A549 (cell line): Measurements from ENCODE around the gene PNKP. TPM values are rescaled to one million over a fixed set of nuclear protein-coding genes. Genes with fewer than 3 reads are reported as not detected.

Experiments
- ATAC-seq, 2 experiments: fragments of 200-7000 bp in 1 of 2; fragments of >200 bp in 1 of 2; cut with Nextera tagmentation in 1 of 2; cut with Tn5 transposase in 1 of 2; 3 replicates each; pipeline versions ENCODE4 v1.8.0 to v1.9.1; 2018 to 2020; ENCODE audit warnings: mild to moderate bottlenecking in 1 of 2, moderate library complexity in 1 of 2
- CTCF ChIA-PET: fragments of 300-600 bp; sonication (Branson Sonifier 250); formaldehyde crosslinking; extraction: SDS; loops from one replicate; lab custom pipeline; 2021; ENCODE audit warnings: antibody characterized with exemption, inconsistent platforms; lab: Yijun Ruan, JAX
- POLR2A ChIA-PET: fragments of 350-600 bp; formaldehyde crosslinking; extraction: SDS; loops from one replicate; lab custom pipeline; 2021; ENCODE audit warnings: antibody characterized with exemption, inconsistent platforms; lab: Yijun Ruan, JAX
- DNase-seq, 2 experiments: peaks; one replicate each; pipeline versions ENCODE4 v3.0.0 to v3.0.0-alpha.2; 2011 to 2016; ENCODE audit warnings: low read depth in 1 of 2, low spot score in 1 of 2
- FAIRE-seq: peaks from 2 replicates; lab custom pipeline; 2011; peaks lifted over from hg19 to GRCh38; lab: Jason Lieb, UNC
- H3K27ac ChIP-seq, 2 experiments: fragments of >200 bp; sonication (Bioruptor Twin); formaldehyde crosslinking; 3 replicates each; pipeline ENCODE4 v1.5.1; 2016 to 2017
- H3K4me1 ChIP-seq: fragments of >200 bp; sonication (Bioruptor Twin); formaldehyde crosslinking; 3 replicates; pipeline ENCODE4 v1.6.1; 2016
- H3K4me2 ChIP-seq: fragments of >200 bp; sonication (Bioruptor Twin); formaldehyde crosslinking; 3 replicates; pipeline ENCODE4 v1.6.1; 2016
- H3K4me3 ChIP-seq: fragments of >200 bp; sonication (Bioruptor Twin); formaldehyde crosslinking; 3 replicates; pipeline ENCODE4 v1.5.1; 2016
- H3K9me3 ChIP-seq: fragments of >200 bp; sonication (Bioruptor Twin); formaldehyde crosslinking; 3 replicates; pipeline ENCODE4 v1.6.1; 2016
- BHLHE40 ChIP-seq: IDR thresholded peaks from 2 replicates; pipeline ENCODE4 v1.6.1; 2012; ENCODE audit warnings: low read depth, low read length, inconsistent platforms
- CHD2 ChIP-seq: fragments of 150-350 bp; IDR thresholded peaks from 2 replicates; pipeline ENCODE4 v1.6.1; 2014; ENCODE audit warnings: low read length; ENCODE audit not compliant: partially characterized antibody
- CHD4 ChIP-seq: fragments of 200-600 bp; sonication (generic); IDR thresholded peaks from 2 replicates; pipeline ENCODE4 v1.6.1; 2016; ENCODE audit warnings: antibody characterized with exemption, mild to moderate bottlenecking, borderline replicate concordance
- EHMT2 ChIP-seq: fragments of 200-600 bp; sonication (generic); IDR thresholded peaks from 2 replicates; pipeline ENCODE4 v1.6.1; 2016; ENCODE audit warnings: antibody characterized with exemption, low read depth, mild to moderate bottlenecking, moderate library complexity
- ELK1 ChIP-seq: fragments of 150-350 bp; IDR thresholded peaks from 2 replicates; pipeline ENCODE4 v1.6.1; 2014; ENCODE audit warnings: low read depth, mild to moderate bottlenecking, low read length
- FOSB ChIP-seq: fragments of 250-450 bp; sonication (Bioruptor Pico); IDR thresholded peaks from 2 replicates; pipeline ENCODE4 v1.5.0; 2020; ENCODE audit warnings: mild to moderate bottlenecking, moderate library complexity
- FOSL2 ChIP-seq, 2 experiments: fragments of 450-650 bp in 1 of 2; fragments of >200 bp in 1 of 2; sonication (Bioruptor Twin) in 1 of 2; formaldehyde crosslinking; IDR thresholded peaks; 2 replicates each; pipeline versions ENCODE4 v1.5.0 to v1.6.1; 2016 to 2020; ENCODE audit warnings: mild to moderate bottlenecking in 1 of 2, moderate library complexity in 1 of 2
- FOXS1 ChIP-seq: fragments of 250-450 bp; sonication (Bioruptor Pico); IDR thresholded peaks from 2 replicates; pipeline ENCODE4 v1.5.0; 2020; ENCODE audit warnings: mild to moderate bottlenecking, moderate library complexity
- HEYL ChIP-seq: fragments of 250-450 bp; sonication (Bioruptor Pico); IDR thresholded peaks from 2 replicates; pipeline ENCODE4 v1.8.0; 2021; ENCODE audit warnings: mild to moderate bottlenecking, moderate library complexity
- HOXA7 ChIP-seq: fragments of 250-450 bp; sonication (Bioruptor Pico); IDR thresholded peaks from 2 replicates; pipeline ENCODE4 v1.5.0; 2020; ENCODE audit warnings: mild to moderate bottlenecking, moderate library complexity
- HOXB13 ChIP-seq: fragments of 250-450 bp; sonication (Bioruptor Pico); IDR thresholded peaks from 2 replicates; pipeline ENCODE4 v1.5.0; 2020; ENCODE audit warnings: low read depth, mild to moderate bottlenecking, moderate library complexity
- HOXB5 ChIP-seq: fragments of 250-450 bp; sonication (Bioruptor Pico); IDR thresholded peaks from 2 replicates; pipeline ENCODE4 v1.5.0; 2020; ENCODE audit warnings: mild to moderate bottlenecking, moderate library complexity
- JUNB ChIP-seq: fragments of >200 bp; sonication (Bioruptor Twin); formaldehyde crosslinking; IDR thresholded peaks from 2 replicates; pipeline ENCODE4 v1.6.1; 2016
- KDM5A ChIP-seq: fragments of 200-600 bp; sonication (generic); IDR thresholded peaks from 2 replicates; pipeline ENCODE4 v1.6.1; 2016; ENCODE audit warnings: antibody characterized with exemption, mild to moderate bottlenecking
- MAFK ChIP-seq: fragments of 450-650 bp; IDR thresholded peaks from 2 replicates; pipeline ENCODE4 v1.6.1; 2014; ENCODE audit not compliant: partially characterized antibody
- NFE2L2 ChIP-seq: fragments of 150-350 bp; conservative IDR thresholded peaks from 2 replicates; pipeline ENCODE4 v1.6.1; 2014; ENCODE audit warnings: low read length
- PHF8 ChIP-seq: fragments of 200-600 bp; sonication (generic); IDR thresholded peaks from 2 replicates; pipeline ENCODE4 v1.6.1; 2016; ENCODE audit warnings: low read depth, mild to moderate bottlenecking, antibody characterized with exemption, moderate library complexity, borderline replicate concordance
- POLR2A ChIP-seq: IDR thresholded peaks from 2 replicates; pipeline ENCODE4 v1.6.1; 2012; ENCODE audit warnings: mild to moderate bottlenecking, low read length
- TFCP2L1 ChIP-seq: fragments of 250-450 bp; sonication (Bioruptor Pico); IDR thresholded peaks from 2 replicates; pipeline ENCODE4 v1.5.0; 2021; ENCODE audit warnings: mild to moderate bottlenecking
- WGBS: methylation state at CpG from one replicate; pipeline ENCODE4 v1.1.6; 2017; ENCODE audit errors: missing lambda C conversion rate; 5-methylcytosine and 5-hydroxymethylcytosine counted together
- polyA plus RNA-seq, 4 experiments: library from polyadenylated mRNA; depleted of rRNA in 3 of 4; stranded (reverse); fragments of >200 nt; fragmentation: RNase III in 1 of 4; extraction: RNeasy Plus Mini Kit Qiagen cat#74134 plus additional on column Dnase treatment in 1 of 4; gene quantifications; 2 replicates in 3 of 4; 3 replicates in 1 of 4; pipeline ENCODE4 v1.2.3, GENCODE V29; 2011 to 2017
- TF ChIP-seq, protein P1 (sequence below): fragments of >200 bp; sonication (Bioruptor Twin); formaldehyde crosslinking; IDR thresholded peaks from 3 replicates; pipeline ENCODE4 v1.6.1; 2016
- TF ChIP-seq, protein P2 (sequence below): fragments of 250-450 bp; sonication (Bioruptor Pico); IDR thresholded peaks from 2 replicates; pipeline ENCODE4 v1.5.0; 2021; ENCODE audit warnings: mild to moderate bottlenecking, moderate library complexity, borderline replicate concordance

PNKP gene
- polyA plus RNA-seq, 2 of the 4 experiments (the other 2 are of a cell fraction) = 23.3 to 71.2 TPM

DNA sequence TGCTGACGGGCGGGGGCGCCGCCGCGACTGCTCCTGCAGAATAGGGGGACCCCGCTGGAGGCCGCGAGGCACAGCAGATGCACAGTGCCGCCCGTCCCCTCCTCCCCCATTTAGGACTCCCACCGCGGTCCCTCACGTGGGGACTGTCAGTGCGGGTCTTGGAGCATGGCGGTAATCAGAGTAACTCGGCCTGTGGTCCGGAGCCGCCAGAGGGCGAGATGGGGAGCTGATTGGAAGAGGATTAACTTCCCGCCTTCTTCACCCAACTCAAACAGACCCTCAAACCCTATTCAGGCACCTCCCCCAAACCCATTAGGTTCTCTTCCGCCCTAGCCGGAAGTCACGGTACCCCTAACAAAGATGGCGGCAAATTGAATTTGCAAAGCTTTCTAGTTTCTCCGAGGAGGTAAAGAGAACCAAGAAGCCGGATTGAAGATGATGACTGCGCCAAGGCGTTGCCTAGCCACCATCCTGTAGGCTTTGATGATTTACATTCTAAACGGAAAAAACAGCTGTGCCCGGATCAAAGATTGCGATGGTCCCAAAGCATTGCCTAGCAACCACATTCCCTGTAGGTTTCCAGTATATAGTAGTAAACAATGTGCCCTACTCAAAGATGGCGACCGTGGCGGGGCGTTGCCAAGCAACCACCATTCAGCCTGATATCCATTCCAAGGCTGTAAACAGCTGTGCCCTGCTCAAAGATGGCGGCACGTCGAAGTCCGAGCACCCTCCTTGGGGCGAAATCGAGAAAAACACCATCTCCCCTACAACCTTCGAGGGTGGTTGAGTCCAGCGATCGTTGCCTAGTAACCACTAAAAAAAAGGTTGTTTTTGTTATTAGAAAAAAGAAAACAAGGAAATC lies 54.1 kb downstream of the PNKP start, which contains the start of gene FUZ (continued):
- TF ChIP-seq, protein P1, sequence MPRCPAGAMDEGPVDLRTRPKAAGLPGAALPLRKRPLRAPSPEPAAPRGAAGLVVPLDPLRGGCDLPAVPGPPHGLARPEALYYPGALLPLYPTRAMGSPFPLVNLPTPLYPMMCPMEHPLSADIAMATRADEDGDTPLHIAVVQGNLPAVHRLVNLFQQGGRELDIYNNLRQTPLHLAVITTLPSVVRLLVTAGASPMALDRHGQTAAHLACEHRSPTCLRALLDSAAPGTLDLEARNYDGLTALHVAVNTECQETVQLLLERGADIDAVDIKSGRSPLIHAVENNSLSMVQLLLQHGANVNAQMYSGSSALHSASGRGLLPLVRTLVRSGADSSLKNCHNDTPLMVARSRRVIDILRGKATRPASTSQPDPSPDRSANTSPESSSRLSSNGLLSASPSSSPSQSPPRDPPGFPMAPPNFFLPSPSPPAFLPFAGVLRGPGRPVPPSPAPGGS = 0 out of 3 replicates have a peak, but pooled peaks have one; percentile 21
- TF ChIP-seq, protein P2, sequence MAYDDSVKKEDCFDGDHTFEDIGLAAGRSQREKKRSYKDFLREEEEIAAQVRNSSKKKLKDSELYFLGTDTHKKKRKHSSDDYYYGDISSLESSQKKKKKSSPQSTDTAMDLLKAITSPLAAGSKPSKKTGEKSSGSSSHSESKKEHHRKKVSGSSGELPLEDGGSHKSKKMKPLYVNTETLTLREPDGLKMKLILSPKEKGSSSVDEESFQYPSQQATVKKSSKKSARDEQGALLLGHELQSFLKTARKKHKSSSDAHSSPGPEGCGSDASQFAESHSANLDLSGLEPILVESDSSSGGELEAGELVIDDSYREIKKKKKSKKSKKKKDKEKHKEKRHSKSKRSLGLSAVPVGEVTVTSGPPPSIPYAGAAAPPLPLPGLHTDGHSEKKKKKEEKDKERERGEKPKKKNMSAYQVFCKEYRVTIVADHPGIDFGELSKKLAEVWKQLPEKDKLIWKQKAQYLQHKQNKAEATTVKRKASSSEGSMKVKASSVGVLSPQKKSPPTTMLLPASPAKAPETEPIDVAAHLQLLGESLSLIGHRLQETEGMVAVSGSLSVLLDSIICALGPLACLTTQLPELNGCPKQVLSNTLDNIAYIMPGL (CRISPR knock-in tag) = no peak

- FAIRE-seq (no peak), DNase-seq (no peak), ATAC-seq (no peak)
- TF ChIP-seq JUNB (no peak), HOXB13 (no peak), HEYL (CRISPR knock-in tag) (no peak), PHF8 (no peak), FOSB (CRISPR knock-in tag) (no peak), TFCP2L1 (no peak), POLR2A (no peak), KDM5A (no peak), FOXS1 (CRISPR knock-in tag) (no peak), FOSL2 (IDR thresholded peaks at IDR 0.05) (no peak), FOSL2 (CRISPR knock-in tag; IDR thresholded peaks at IDR 0.05) (no peak), CHD2 (no peak), NFE2L2 (no peak), CHD4 (no peak), BHLHE40 (no peak), HOXB5 (CRISPR knock-in tag) (no peak), HOXA7 (CRISPR knock-in tag) (no peak), EHMT2 (no peak), ELK1 (no peak), MAFK (no peak)
- TF ChIP-seq, protein P1 = no peak
- peak overlapping the region; percentile 81 to 92 for H3K27ac ChIP-seq
- no peaks in the 10 kb centered on the region for H3K9me3 ChIP-seq
- ChIA-PET POLR2A (interaction anchor here (1.0 to 1.3 kb wide), 3 partner anchors 46 to 117 kb away, joined by 3 to 4 read pairs (median 4); partner anchors contain the start of genes AP2A1 and NUP62), CTCF (interaction anchor here (0.8 to 3.1 kb wide), 8 partner anchors 12 to 323 kb away, joined by 3 to 16 read pairs (median 4); no protein-coding TSS in a partner anchor)
- peak overlapping the region; percentile 88 for H3K4me2 ChIP-seq
- 77% methylated on average over 11 of the region's 11 CpGs for WGBS
- peak overlapping the region; percentile 54 for H3K4me3 ChIP-seq
- peaks cover 28% of the 10 kb centered on the region for H3K4me1 ChIP-seq
Observed at GRCh38 chr19:49812452-49812996, 54.9 kb downstream of the PNKP start.
